Measurements from ENCODE around the gene ARMC10. TPM values are rescaled to one million over a fixed set of nuclear protein-coding genes. Genes with fewer than 3 reads are reported as not detected.
"Not testable (repeated sequence)": the region's sequence is repeated elsewhere in the genome, so short reads cannot be mapped to it uniquely, and the experiment has no call there.

Gene ARMC10
- total RNA-seq, 2 experiments from 2014 or later = 26.0 to 28.7 TPM

- Mint-ChIP-seq H3K27ac (no peak overlapping the region), H3K9me3 (ENCODE audit: low read depth) (no peaks in the 10 kb centered on the region), H3K4me1 (no peaks in the 10 kb centered on the region), H3K27me3 (peaks cover 9% of the 10 kb centered on the region), H3K4me3 (no peak overlapping the region), H3K36me3 (no peaks in the 10 kb centered on the region)
- DNase-seq = no peak
- CTCF ChIA-PET = no interaction called here
- ATAC-seq = no peak
These were observed 11.0 kb upstream of the ARMC10 start for GRCh38 chr7:103063895-103064294.

GRCh38 chr7:103065667-103066066 is 9.3 kb upstream of the ARMC10 start:
- peaks cover 9% of the 10 kb centered on the region for H3K27me3 Mint-ChIP-seq
- no peak overlapping the region for H3K4me3 Mint-ChIP-seq
- ATAC-seq (peak; percentile 78), DNase-seq (peak; percentile 64)
- H3K27ac Mint-ChIP-seq = no peak overlapping the region
- CTCF ChIA-PET = interaction anchor here (1.2 to 2.0 kb wide), 2 partner anchors 10 to 317 kb away, joined by 3 to 9 read pairs; partner anchors contain the start of genes ARMC10, FAM185A and FBXL13
- no peaks in the 10 kb centered on the region for H3K36me3 Mint-ChIP-seq
- no peaks in the 10 kb centered on the region for H3K9me3 Mint-ChIP-seq (ENCODE audit: low read depth)
- no peaks in the 10 kb centered on the region for H3K4me1 Mint-ChIP-seq

- H3K27me3 Mint-ChIP-seq = peaks cover 9% of the 10 kb centered on the region
- no peak overlapping the region for H3K4me3 Mint-ChIP-seq
- ATAC-seq = no peak
- H3K9me3 Mint-ChIP-seq (ENCODE audit: low read depth) = no peaks in the 10 kb centered on the region
- H3K27ac Mint-ChIP-seq = no peak overlapping the region
- no peak for DNase-seq
- H3K4me1 Mint-ChIP-seq = peaks cover under 1% of the 10 kb centered on the region
- no peaks in the 10 kb centered on the region for H3K36me3 Mint-ChIP-seq
- CTCF ChIA-PET = no interaction called here
These were observed 6.2 kb upstream of the ARMC10 start for GRCh38 chr7:103068414-103069403.

GRCh38 chr7:103071000-103071399 is 3.9 kb upstream of the ARMC10 start:
- CTCF ChIA-PET = interaction anchor here (0.6 to 4.0 kb wide), 3 partner anchors 9 to 16 kb away, joined by 3 to 21 read pairs (median 3); no protein-coding TSS in a partner anchor

GRCh38 chr7:103073989-103074518 is 886 bp upstream of the ARMC10 start:
- no peaks in the 10 kb centered on the region for H3K9me3 Mint-ChIP-seq (ENCODE audit: low read depth)
- CTCF ChIA-PET = interaction anchor here (0.9 to 4.0 kb wide), 9 partner anchors 8 to 1605 kb away, joined by 3 to 21 read pairs (median 4); partner anchors contain the start of genes FAM185A and NAPEPLD
- H3K4me3 Mint-ChIP-seq = peak overlapping the region; percentile 92
- no peak for DNase-seq
- ATAC-seq = no peak
- peaks cover 33% of the 10 kb centered on the region for H3K4me1 Mint-ChIP-seq
- H3K27me3 Mint-ChIP-seq = no peaks in the 10 kb centered on the region
- H3K27ac Mint-ChIP-seq = peak overlapping the region; percentile 41
- H3K36me3 Mint-ChIP-seq = peaks cover 8% of the 10 kb centered on the region

More at GRCh38 chr7:103071000-103071399, 3.9 kb upstream of the ARMC10 start:
- Mint-ChIP-seq H3K4me3 (no peak overlapping the region), H3K4me1 (peaks cover 17% of the 10 kb centered on the region), H3K27me3 (peaks cover 9% of the 10 kb centered on the region), H3K36me3 (no peaks in the 10 kb centered on the region), H3K27ac (no peak overlapping the region), H3K9me3 (ENCODE audit: low read depth) (no peaks in the 10 kb centered on the region)
- ATAC-seq (no peak), DNase-seq (no peak)

GRCh38 chr7:103075337-103075918 is 488 bp downstream of the ARMC10 start:
- ATAC-seq (peak; percentile 65), DNase-seq (peak; percentile 76)
- peaks cover 33% of the 10 kb centered on the region for H3K4me1 Mint-ChIP-seq
- no peaks in the 10 kb centered on the region for H3K9me3 Mint-ChIP-seq (ENCODE audit: low read depth)
- peak overlapping the region; percentile 91 for H3K27ac Mint-ChIP-seq
- CTCF ChIA-PET = interaction anchor here (0.9 to 3.7 kb wide), 10 partner anchors 9 to 327 kb away, joined by 3 to 19 read pairs (median 4); partner anchors contain the start of genes FAM185A and NAPEPLD
- peaks cover 9% of the 10 kb centered on the region for H3K36me3 Mint-ChIP-seq
- H3K4me3 Mint-ChIP-seq = peak overlapping the region; percentile 92
- no peaks in the 10 kb centered on the region for H3K27me3 Mint-ChIP-seq

GRCh38 chr7:103076764-103077163 is 1.8 kb downstream of the ARMC10 start:
- no peak overlapping the region for H3K4me3 Mint-ChIP-seq
- ATAC-seq = no peak
- H3K4me1 Mint-ChIP-seq = peaks cover 33% of the 10 kb centered on the region

GRCh38 chr7:103077318-103077717 is 2.4 kb downstream of the ARMC10 start:
- Mint-ChIP-seq H3K27me3 (no peaks in the 10 kb centered on the region), H3K4me1 (peaks cover 33% of the 10 kb centered on the region), H3K27ac (no peak overlapping the region), H3K36me3 (peaks cover 9% of the 10 kb centered on the region), H3K4me3 (no peak overlapping the region), H3K9me3 (ENCODE audit: low read depth) (no peaks in the 10 kb centered on the region)
- CTCF ChIA-PET = interaction anchor here (3.7 kb wide), 1 partner anchor 15 kb away, joined by 19 read pairs; no protein-coding TSS in a partner anchor
- ATAC-seq (no peak), DNase-seq (no peak)

More at GRCh38 chr7:103076764-103077163, 1.8 kb downstream of the ARMC10 start:
- Mint-ChIP-seq H3K9me3 (ENCODE audit: low read depth) (no peaks in the 10 kb centered on the region), H3K27ac (no peak overlapping the region), H3K36me3 (peaks cover 9% of the 10 kb centered on the region), H3K27me3 (no peaks in the 10 kb centered on the region)
- CTCF ChIA-PET = interaction anchor here (3.7 kb wide), 1 partner anchor 15 kb away, joined by 19 read pairs; no protein-coding TSS in a partner anchor
- no peak for DNase-seq

- H3K4me3 Mint-ChIP-seq; ATAC-seq; H3K9me3 Mint-ChIP-seq (ENCODE audit: low read depth); CTCF ChIA-PET; DNase-seq; H3K27ac Mint-ChIP-seq; H3K36me3 Mint-ChIP-seq; H3K27me3 Mint-ChIP-seq: not testable (repeated sequence)
- H3K4me1 Mint-ChIP-seq = peaks cover 33% of the 10 kb centered on the region
These were observed 3.3 kb downstream of the ARMC10 start for GRCh38 chr7:103078226-103078625.

GRCh38 chr7:103079836-103080235 is 4.9 kb downstream of the ARMC10 start:
- no peaks in the 10 kb centered on the region for H3K27me3 Mint-ChIP-seq

GRCh38 chr7:103080923-103081322 is 6.0 kb downstream of the ARMC10 start:
- Mint-ChIP-seq H3K4me3 (no peak overlapping the region), H3K36me3 (peaks cover 15% of the 10 kb centered on the region), H3K4me1 (peaks cover 17% of the 10 kb centered on the region), H3K27ac (no peak overlapping the region), H3K27me3 (no peaks in the 10 kb centered on the region), H3K9me3 (ENCODE audit: low read depth) (no peaks in the 10 kb centered on the region)
- CTCF ChIA-PET = interaction anchor here (0.5 to 1.6 kb wide), 4 partner anchors 10 to 157 kb away, joined by 3 read pairs; no protein-coding TSS in a partner anchor
- no peak for DNase-seq
- ATAC-seq = no peak

More at GRCh38 chr7:103079836-103080235, 4.9 kb downstream of the ARMC10 start:
- H3K4me1 Mint-ChIP-seq = peaks cover 23% of the 10 kb centered on the region
- DNase-seq = no peak
- no peaks in the 10 kb centered on the region for H3K9me3 Mint-ChIP-seq (ENCODE audit: low read depth)
- H3K27ac Mint-ChIP-seq = no peak overlapping the region
- H3K4me3 Mint-ChIP-seq = no peak overlapping the region
- H3K36me3 Mint-ChIP-seq = peaks cover 11% of the 10 kb centered on the region
- CTCF ChIA-PET = interaction anchor here (1.0 to 1.3 kb wide), 3 partner anchors 9 to 11 kb away, joined by 3 to 4 read pairs (median 3); no protein-coding TSS in a partner anchor
- no peak for ATAC-seq

GRCh38 chr7:103082497-103082896 is 7.6 kb downstream of the ARMC10 start:
- no peak overlapping the region for H3K4me3 Mint-ChIP-seq
- no peaks in the 10 kb centered on the region for H3K27me3 Mint-ChIP-seq
- H3K36me3 Mint-ChIP-seq = peaks cover 21% of the 10 kb centered on the region
- no peak for ATAC-seq
- no peak overlapping the region for H3K27ac Mint-ChIP-seq
- H3K4me1 Mint-ChIP-seq = peaks cover 6% of the 10 kb centered on the region
- no peak for DNase-seq
- H3K9me3 Mint-ChIP-seq (ENCODE audit: low read depth) = no peaks in the 10 kb centered on the region
- CTCF ChIA-PET = interaction anchor here (0.8 to 1.6 kb wide), 2 partner anchors 20 to 22 kb away, joined by 3 to 4 read pairs; no protein-coding TSS in a partner anchor

GRCh38 chr7:103083210-103083609 is 8.3 kb downstream of the ARMC10 start:
- no peaks in the 10 kb centered on the region for H3K9me3 Mint-ChIP-seq (ENCODE audit: low read depth)
- DNase-seq (no peak), ATAC-seq (no peak)
- H3K27ac Mint-ChIP-seq = no peak overlapping the region
- CTCF ChIA-PET = interaction anchor here (3.2 kb wide), 1 partner anchor 9 kb away, joined by 18 read pairs; the partner anchor contains the start of genes ARMC10 and FBXL13
- H3K4me1 Mint-ChIP-seq = peaks cover 2% of the 10 kb centered on the region
- H3K4me3 Mint-ChIP-seq = no peak overlapping the region
- H3K27me3 Mint-ChIP-seq = no peaks in the 10 kb centered on the region
- peaks cover 21% of the 10 kb centered on the region for H3K36me3 Mint-ChIP-seq
